Measurements from ENCODE around the gene ASCL1. TPM values are rescaled to one million over a fixed set of nuclear protein-coding genes. Genes with fewer than 3 reads are reported as not detected.

ASCL1 gene
- 0.23 TPM for total RNA-seq

DNA sequence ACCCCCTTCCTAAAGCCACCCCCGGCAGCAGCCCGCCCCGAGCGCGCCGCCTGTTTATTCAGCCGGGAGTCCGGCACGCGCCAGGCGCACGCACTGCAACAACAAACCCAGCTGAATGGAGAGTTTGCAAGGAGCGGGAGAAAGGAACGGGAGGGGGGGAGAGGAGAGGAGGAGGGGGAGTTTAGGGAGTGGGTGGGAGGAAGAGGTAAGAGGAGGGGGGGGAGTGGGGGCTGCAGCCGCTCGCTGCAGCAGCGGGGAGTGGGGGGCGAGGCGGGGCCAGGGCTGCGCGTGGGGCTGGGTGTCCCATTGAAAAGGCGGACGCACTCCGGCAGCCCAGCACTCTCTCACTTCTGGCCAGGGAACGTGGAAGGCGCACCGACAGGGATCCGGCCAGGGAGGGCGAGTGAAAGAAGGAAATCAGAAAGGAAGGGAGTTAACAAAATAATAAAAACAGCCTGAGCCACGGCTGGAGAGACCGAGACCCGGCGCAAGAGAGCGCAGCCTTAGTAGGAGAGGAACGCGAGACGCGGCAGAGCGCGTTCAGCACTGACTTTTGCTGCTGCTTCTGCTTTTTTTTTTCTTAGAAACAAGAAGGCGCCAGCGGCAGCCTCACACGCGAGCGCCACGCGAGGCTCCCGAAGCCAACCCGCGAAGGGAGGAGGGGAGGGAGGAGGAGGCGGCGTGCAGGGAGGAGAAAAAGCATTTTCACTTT is at the start of gene ASCL1:
ASCL1 (plus strand) TSS at position 336 of the 712 bp plus-strand sequence. CDS start 571 bp downstream, outside the sequence.

DNA sequence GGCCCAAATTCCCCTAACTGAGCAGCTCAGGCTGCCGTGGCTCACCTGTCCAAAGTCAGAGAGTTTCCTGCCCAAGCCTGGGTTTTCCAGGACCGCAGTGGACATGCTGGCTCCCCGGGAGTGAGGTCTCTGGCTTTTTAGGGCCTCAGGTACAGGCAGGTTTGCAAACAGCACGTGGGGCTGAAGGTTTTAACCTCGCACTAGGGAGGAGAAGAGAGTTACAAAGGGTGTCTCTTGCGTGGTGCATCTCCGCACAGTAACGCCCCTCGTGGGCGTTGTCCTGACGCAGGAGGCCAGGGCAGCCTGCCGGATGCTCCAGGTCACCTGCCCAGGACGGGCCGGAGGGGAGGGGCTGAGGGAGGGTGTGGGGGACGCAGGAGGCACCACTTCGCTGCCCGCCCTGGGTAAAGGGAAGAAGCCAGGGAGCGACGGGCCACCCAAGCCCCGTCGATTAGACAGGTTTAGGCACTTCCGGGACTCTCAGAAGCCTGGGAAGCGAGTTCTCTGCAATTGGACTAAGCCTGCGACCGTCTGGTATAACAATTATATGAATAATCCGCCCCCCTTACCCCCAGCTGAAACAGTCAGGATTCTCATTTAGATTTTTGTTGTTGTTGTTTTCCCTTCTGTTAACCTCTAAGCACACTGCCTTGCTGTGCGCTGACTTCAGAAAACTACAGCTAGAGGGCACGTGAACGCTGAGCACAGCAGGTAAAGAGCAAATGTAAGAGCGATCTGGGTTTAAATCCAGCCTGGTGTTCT is 40.3 kb upstream of the ASCL1 start, which contains the start of gene PAH:
PAH (minus strand) TSS at position 219 of the 762 bp plus-strand sequence; CDS start at position 105, 114 bp downstream.

Other genes with a start within 250 kb of the ASCL1 start
- 50.6 TPM for gene PAH, start 40.4 kb upstream of the ASCL1 start, total RNA-seq

Data from metanephros (tissue), 1 donor.